Islet precursor cell (in vitro differentiated cells): Measurements from ENCODE around the gene ACSF3.

Source experiments
- DNase-seq: peaks from one replicate; pipeline ENCODE4 v3.0.0-alpha.2; 2018

The ACSF3 gene

GRCh38 chr16:89114159-89114981 is 20.7 kb downstream of the ACSF3 start:
- peak; percentile 80 for DNase-seq

- no peak for DNase-seq
Measured at GRCh38 chr16:89115216-89115861, 21.7 kb downstream of the ACSF3 start.

GRCh38 chr16:89116341-89117226 is 22.9 kb downstream of the ACSF3 start:
- DNase-seq = no peak

- no peak for DNase-seq
Measured at GRCh38 chr16:89117227-89117974, 23.7 kb downstream of the ACSF3 start.

GRCh38 chr16:89117975-89118289 is 24.3 kb downstream of the ACSF3 start:
- no peak for DNase-seq

GRCh38 chr16:89118361-89119165 is 24.9 kb downstream of the ACSF3 start:
- DNase-seq = no peak

GRCh38 chr16:89119166-89119621 is 25.5 kb downstream of the ACSF3 start:
- no peak for DNase-seq

- no peak for DNase-seq
Measured at GRCh38 chr16:89119661-89120141, 26.0 kb downstream of the ACSF3 start.

- no peak for DNase-seq
Measured at GRCh38 chr16:89120281-89120680, 26.6 kb downstream of the ACSF3 start.

- no peak for DNase-seq
Measured at GRCh38 chr16:89120921-89121351, 27.3 kb downstream of the ACSF3 start.

- DNase-seq = no peak
Measured at GRCh38 chr16:89121691-89122321, 28.2 kb downstream of the ACSF3 start.

GRCh38 chr16:89122322-89122851 is 28.7 kb downstream of the ACSF3 start:
- DNase-seq = no peak

- DNase-seq = no peak
Measured at GRCh38 chr16:89123001-89123830, 29.6 kb downstream of the ACSF3 start.

GRCh38 chr16:89123831-89124100 is 30.1 kb downstream of the ACSF3 start:
- DNase-seq = no peak

GRCh38 chr16:89129378-89129777 is 35.7 kb downstream of the ACSF3 start:
- no peak for DNase-seq

GRCh38 chr16:89130448-89130847 is 36.8 kb downstream of the ACSF3 start:
- DNase-seq = no peak

- no peak for DNase-seq
Measured at GRCh38 chr16:89131783-89132182, 38.1 kb downstream of the ACSF3 start.

- DNase-seq = no peak
Measured at GRCh38 chr16:89132194-89133005, 38.7 kb downstream of the ACSF3 start.

- no peak for DNase-seq
Measured at GRCh38 chr16:89133457-89134127, 39.9 kb downstream of the ACSF3 start.
